Karpas-422 (cell line): Measurements from ENCODE around the gene KRT34. TPM values are rescaled to one million over a fixed set of nuclear protein-coding genes. Genes with fewer than 3 reads are reported as not detected.

Experiments
- DNase-seq: peaks from one replicate; pipeline ENCODE4 v3.0.0-alpha.2; 2015
- H2AFZ ChIP-seq: fragments of 200-600 bp; sonication (generic); 2 replicates; pipeline ENCODE4 v1.6.1; 2014; ENCODE audit warnings: antibody characterized with exemption, low read length, mixed read lengths
- H3K27ac ChIP-seq: fragments of 200-600 bp; sonication (generic); 2 replicates; pipeline ENCODE4 v1.5.1; 2014; ENCODE audit warnings: mild to moderate bottlenecking, low read length, moderate library complexity
- H3K27me3 ChIP-seq: fragments of 200-600 bp; sonication (generic); 2 replicates; pipeline ENCODE4 v1.6.1; 2014; ENCODE audit warnings: low read length, mixed read lengths
- H3K36me3 ChIP-seq: fragments of 200-600 bp; sonication (generic); 2 replicates; pipeline ENCODE4 v1.6.1; 2014; ENCODE audit warnings: low read length, mixed read lengths; ENCODE audit not compliant: insufficient read depth
- H3K4me1 ChIP-seq: fragments of 200-600 bp; sonication (generic); 2 replicates; pipeline ENCODE4 v1.6.1; 2014; ENCODE audit warnings: mild to moderate bottlenecking, low read length, mixed read lengths
- H3K4me2 ChIP-seq: fragments of 200-600 bp; sonication (generic); 2 replicates; pipeline ENCODE4 v1.6.1; 2014; ENCODE audit warnings: low read length, low read depth, mild to moderate bottlenecking; ENCODE audit not compliant: poor library complexity, severe bottlenecking
- H3K4me3 ChIP-seq: fragments of 200-600 bp; sonication (generic); 2 replicates; pipeline ENCODE4 v1.5.1; 2014; ENCODE audit warnings: mild to moderate bottlenecking, antibody characterized with exemption, low read length, mixed read lengths
- H3K79me2 ChIP-seq: fragments of 200-600 bp; sonication (generic); 2 replicates; pipeline ENCODE4 v1.6.1; 2014; ENCODE audit warnings: mild to moderate bottlenecking, low read length, mixed read lengths
- H3K9ac ChIP-seq: fragments of 200-600 bp; sonication (generic); 2 replicates; pipeline ENCODE4 v1.6.0; 2014; ENCODE audit warnings: low read length
- H3K9me2 ChIP-seq: fragments of 200-600 bp; sonication (generic), shearing (Covaris generic); replicated peaks from 2 replicates; pipeline ENCODE4 v1.6.0; 2014; ENCODE audit warnings: mild to moderate bottlenecking, low read length, moderate library complexity; ENCODE audit not compliant: insufficient read depth
- H3K9me3 ChIP-seq: fragments of 300-700, 200-600 bp; sonication (generic); 2 replicates; pipeline ENCODE4 v1.6.1; 2014; ENCODE audit warnings: low read length, mixed read lengths
- H4K20me1 ChIP-seq: fragments of 200-600 bp; sonication (generic); 2 replicates; pipeline ENCODE4 v1.6.1; 2014; ENCODE audit warnings: mild to moderate bottlenecking, antibody characterized with exemption, low read length, low read depth; ENCODE audit not compliant: insufficient read depth
- total RNA-seq: library from RNA; depleted of rRNA; stranded (reverse); fragments of >200 nt; shearing (Covaris generic); gene quantifications from 2 replicates; pipeline ENCODE4 v1.2.3, GENCODE V29; 2014; ENCODE audit warnings: low replicate concordance; rRNA removed

Gene KRT34
- total RNA-seq, 1 experiment from 2014 or later = not detected

- peak; percentile 58 for DNase-seq
- H3K9me3 ChIP-seq = no peaks in the 10 kb centered on the region
- no peaks in the 10 kb centered on the region for H3K9me2 ChIP-seq
- H3K79me2 ChIP-seq = no peaks in the 10 kb centered on the region
- no peak overlapping the region for H3K4me2 ChIP-seq
- H3K4me1 ChIP-seq = peaks cover 4% of the 10 kb centered on the region
- no peak overlapping the region for H3K9ac ChIP-seq
- H3K4me3 ChIP-seq = no peak overlapping the region
- H3K27me3 ChIP-seq = no peaks in the 10 kb centered on the region
- no peak overlapping the region for H3K27ac ChIP-seq
- no peaks in the 10 kb centered on the region for H3K36me3 ChIP-seq
- H4K20me1 ChIP-seq = no peaks in the 10 kb centered on the region
- no peak overlapping the region for H2AFZ ChIP-seq
These were observed 52.7 kb downstream of the KRT34 start for GRCh38 chr17:41329279-41329948.

- no peak for DNase-seq
- no peaks in the 10 kb centered on the region for H3K4me1 ChIP-seq
- H3K4me3 ChIP-seq = no peak overlapping the region
- no peak overlapping the region for H3K27ac ChIP-seq
- no peaks in the 10 kb centered on the region for H3K27me3 ChIP-seq
- H3K36me3 ChIP-seq = no peaks in the 10 kb centered on the region
- no peaks in the 10 kb centered on the region for H3K79me2 ChIP-seq
- no peak overlapping the region for H3K4me2 ChIP-seq
- H3K9ac ChIP-seq = no peak overlapping the region
- no peaks in the 10 kb centered on the region for H3K9me2 ChIP-seq
- H2AFZ ChIP-seq = no peak overlapping the region
- H3K9me3 ChIP-seq = no peaks in the 10 kb centered on the region
- no peaks in the 10 kb centered on the region for H4K20me1 ChIP-seq
These were observed 53.9 kb downstream of the KRT34 start for GRCh38 chr17:41328207-41328606.

Other genes starting within 250 kb of the KRT34 start
- not detected in 2 replicates for gene KRTAP4-6, start 241.8 kb downstream of the KRT34 start, total RNA-seq
- not detected in 2 replicates for gene KRTAP4-5, start 232.5 kb downstream of the KRT34 start, total RNA-seq
- not detected in 2 replicates for gene KRTAP4-4, start 221.6 kb downstream of the KRT34 start, total RNA-seq
- gene KRTAP4-3, start 214.1 kb downstream of the KRT34 start, total RNA-seq = not detected in 2 replicates
- gene KRTAP4-2, start 204.1 kb downstream of the KRT34 start, total RNA-seq = not detected in 2 replicates
- not detected in 2 replicates for gene KRTAP4-1, start 197.4 kb downstream of the KRT34 start, total RNA-seq
- not detected in 2 replicates for gene KRTAP9-1, start 192.4 kb downstream of the KRT34 start, total RNA-seq
- not detected in 2 replicates for gene KRTAP9-2, start 155.7 kb downstream of the KRT34 start, total RNA-seq
- not detected in 2 replicates for gene KRTAP9-3, start 149.9 kb downstream of the KRT34 start, total RNA-seq
- gene KRTAP9-8, start 144.3 kb downstream of the KRT34 start, total RNA-seq = not detected in 2 replicates
- not detected in 2 replicates for gene KRTAP9-4, start 132.6 kb downstream of the KRT34 start, total RNA-seq
- not detected in 2 replicates for gene KRTAP9-9, start 126.9 kb downstream of the KRT34 start, total RNA-seq
- not detected in 2 replicates for gene KRTAP9-6, start 116.9 kb downstream of the KRT34 start, total RNA-seq
- not detected in 2 replicates for gene KRTAP9-7, start 106.6 kb downstream of the KRT34 start, total RNA-seq
- gene KRTAP29-1, start 79.5 kb downstream of the KRT34 start, total RNA-seq = not detected in 2 replicates
- not detected in 2 replicates for gene KRTAP16-1, start 73.0 kb downstream of the KRT34 start, total RNA-seq
- gene KRTAP17-1, start 66.6 kb downstream of the KRT34 start, total RNA-seq = 1.6 TPM in 1 of 2 replicates, not detected in the other
- not detected in 2 replicates for gene KRT33A, start 31.5 kb downstream of the KRT34 start, total RNA-seq
- not detected in 2 replicates for gene KRT33B, start 12.5 kb downstream of the KRT34 start, total RNA-seq
- not detected in 2 replicates for gene KRT31, start 15.3 kb upstream of the KRT34 start, total RNA-seq
- not detected in 2 replicates for gene KRT37, start 42.3 kb upstream of the KRT34 start, total RNA-seq
- not detected in 2 replicates for gene KRT38, start 58.7 kb upstream of the KRT34 start, total RNA-seq
- gene KRT32, start 85.1 kb upstream of the KRT34 start, total RNA-seq = not detected in 2 replicates
- not detected in 2 replicates for gene KRT35, start 98.8 kb upstream of the KRT34 start, total RNA-seq
- not detected in 2 replicates for gene KRT36, start 107.6 kb upstream of the KRT34 start, total RNA-seq
- gene KRT13, start 123.3 kb upstream of the KRT34 start, total RNA-seq = not detected in 2 replicates
- not detected in 2 replicates for gene KRT15, start 136.6 kb upstream of the KRT34 start, total RNA-seq
- gene KRT19, start 146.0 kb upstream of the KRT34 start, total RNA-seq = not detected in 2 replicates
- not detected in 2 replicates for gene KRT9, start 189.8 kb upstream of the KRT34 start, total RNA-seq
- gene KRT14, start 204.6 kb upstream of the KRT34 start, total RNA-seq = not detected in 2 replicates
- not detected in 2 replicates for gene KRT16, start 230.5 kb upstream of the KRT34 start, total RNA-seq
- gene KRT17, start 242.3 kb upstream of the KRT34 start, total RNA-seq = not detected in 2 replicates